ENCODE results near the gene COL4A6. TPM values are rescaled to one million over a fixed set of nuclear protein-coding genes. Genes with fewer than 3 reads are reported as not detected.

Gene COL4A6
- total RNA-seq, 3 donors from 2014 or later (not counting 1 experiment from before 2014, with no cell fraction given): not detected

DNA sequence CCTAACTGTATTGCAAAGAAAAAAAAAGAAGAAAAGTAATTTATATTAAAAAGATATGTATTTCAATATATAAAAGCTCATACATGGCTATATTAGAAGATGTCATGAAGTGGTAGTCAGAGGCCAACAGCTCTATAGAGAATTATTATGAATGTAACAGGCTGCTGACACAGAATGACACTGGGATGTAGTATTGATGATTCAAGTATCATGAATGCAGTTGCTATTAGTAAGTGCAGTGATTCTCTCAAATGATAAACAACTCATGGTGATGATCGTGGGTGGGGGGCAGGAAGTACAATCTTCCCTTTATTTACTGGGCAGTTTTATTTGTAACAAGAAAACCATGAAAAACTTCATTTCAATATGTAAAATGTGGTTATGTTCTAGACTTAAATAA, 124.6 kb downstream of the COL4A6 start:
- no peak for ATAC-seq
- Mint-ChIP-seq H3K4me3 (no peak overlapping the region), H3K4me1 (no peaks in the 10 kb centered on the region), H3K36me3 (no peaks in the 10 kb centered on the region), H3K9me3 (no peaks in the 10 kb centered on the region), H3K27me3 (ENCODE audit: low read depth in 2 of 2) (peaks cover 3 to 7% of the 10 kb centered on the region in 2 donors), H3K27ac (no peak overlapping the region)
- Histone ChIP-seq H3K27ac (ENCODE audit: low read length) (no peak overlapping the region), H3K9me3 (ENCODE audit: control insufficient read depth, insufficient read depth, low read length) (no peaks in the 10 kb centered on the region), H3K4me1 (ENCODE audit: control insufficient read depth, insufficient read depth, low read length) (no peaks in the 10 kb centered on the region), H3K27me3 (ENCODE audit: control insufficient read depth, insufficient read depth, low read length) (no peaks in the 10 kb centered on the region), H3K36me3 (ENCODE audit: control insufficient read depth, insufficient read depth, low read length) (no peaks in the 10 kb centered on the region), H3K4me3 (ENCODE audit: low read length) (no peak overlapping the region)
- intact Hi-C loops (cut with micrococcal nuclease): no loop called here
- DNase-seq: no peak
- TF ChIP-seq, protein P1, sequence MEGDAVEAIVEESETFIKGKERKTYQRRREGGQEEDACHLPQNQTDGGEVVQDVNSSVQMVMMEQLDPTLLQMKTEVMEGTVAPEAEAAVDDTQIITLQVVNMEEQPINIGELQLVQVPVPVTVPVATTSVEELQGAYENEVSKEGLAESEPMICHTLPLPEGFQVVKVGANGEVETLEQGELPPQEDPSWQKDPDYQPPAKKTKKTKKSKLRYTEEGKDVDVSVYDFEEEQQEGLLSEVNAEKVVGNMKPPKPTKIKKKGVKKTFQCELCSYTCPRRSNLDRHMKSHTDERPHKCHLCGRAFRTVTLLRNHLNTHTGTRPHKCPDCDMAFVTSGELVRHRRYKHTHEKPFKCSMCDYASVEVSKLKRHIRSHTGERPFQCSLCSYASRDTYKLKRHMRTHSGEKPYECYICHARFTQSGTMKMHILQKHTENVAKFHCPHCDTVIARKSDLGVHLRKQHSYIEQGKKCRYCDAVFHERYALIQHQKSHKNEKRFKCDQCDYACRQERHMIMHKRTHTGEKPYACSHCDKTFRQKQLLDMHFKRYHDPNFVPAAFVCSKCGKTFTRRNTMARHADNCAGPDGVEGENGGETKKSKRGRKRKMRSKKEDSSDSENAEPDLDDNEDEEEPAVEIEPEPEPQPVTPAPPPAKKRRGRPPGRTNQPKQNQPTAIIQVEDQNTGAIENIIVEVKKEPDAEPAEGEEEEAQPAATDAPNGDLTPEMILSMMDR (IDR thresholded peaks at IDR 0.05): no peak
- no CpG with 5 or more reads among the region's 1 CpG for WGBS (ENCODE audit: insufficient coverage)

DNA sequence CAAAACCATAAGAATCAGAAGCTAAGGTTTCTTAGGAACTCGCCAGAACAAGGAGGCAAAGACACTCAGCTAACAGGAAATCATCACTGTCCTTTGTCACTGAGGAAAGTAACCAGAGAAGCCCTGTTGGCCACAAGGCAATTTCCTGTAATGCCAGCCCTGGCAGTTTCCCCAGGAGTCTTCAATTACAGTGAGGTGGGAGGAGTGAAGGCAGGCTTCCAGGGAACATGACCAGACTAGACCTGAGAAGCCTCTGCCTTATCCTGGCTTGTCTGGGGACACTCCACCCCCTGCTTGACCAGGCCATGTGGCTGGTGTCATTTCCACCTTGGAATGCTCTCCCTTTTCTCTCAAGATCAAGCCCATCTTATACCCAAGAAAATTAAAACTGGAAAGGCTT, 125.3 kb downstream of the COL4A6 start:
- no peaks in the 10 kb centered on the region for H3K9me3 ChIP-seq (ENCODE audit: control insufficient read depth, insufficient read depth, low read length)
- no peak overlapping the region for H3K27ac ChIP-seq (ENCODE audit: low read length)
- Mint-ChIP-seq H3K27ac (no peak overlapping the region), H3K27me3 (ENCODE audit: low read depth in 2 of 2) (peaks cover 3 to 7% of the 10 kb centered on the region in 2 donors), H3K9me3 (no peaks in the 10 kb centered on the region), H3K36me3 (no peaks in the 10 kb centered on the region), H3K4me1 (no peaks in the 10 kb centered on the region), H3K4me3 (no peak overlapping the region)
- intact Hi-C loops (cut with micrococcal nuclease): no loop called here
- 71% methylated on average over 1 of the region's 1 CpG for WGBS (ENCODE audit: insufficient coverage)
- ATAC-seq (no peak), DNase-seq (no peak)
- H3K27me3 ChIP-seq (ENCODE audit: control insufficient read depth, insufficient read depth, low read length): no peaks in the 10 kb centered on the region
- H3K4me3 ChIP-seq (ENCODE audit: low read length): no peak overlapping the region
- TF ChIP-seq, protein P1 (IDR thresholded peaks at IDR 0.05): no peak
- no peaks in the 10 kb centered on the region for H3K36me3 ChIP-seq (ENCODE audit: control insufficient read depth, insufficient read depth, low read length)
- no peaks in the 10 kb centered on the region for H3K4me1 ChIP-seq (ENCODE audit: control insufficient read depth, insufficient read depth, low read length)

DNA sequence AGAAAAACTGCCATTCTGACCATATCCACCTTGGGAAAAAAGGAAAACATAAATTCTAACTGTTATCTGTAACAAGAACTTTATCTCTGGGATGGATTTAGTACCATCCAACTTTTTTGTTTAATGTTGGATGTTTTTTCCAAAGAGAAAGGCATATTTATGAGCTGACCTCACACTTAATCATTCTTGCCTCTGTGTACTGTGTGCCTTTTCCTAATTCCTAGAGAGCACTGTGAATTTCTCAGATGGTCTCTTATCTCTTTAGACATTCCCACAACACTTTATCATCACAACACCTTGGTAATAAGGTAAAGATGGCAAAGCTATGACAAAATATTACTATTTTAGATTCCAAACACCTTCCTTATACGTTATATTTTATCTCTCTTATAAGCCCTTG, 126.2 kb downstream of the COL4A6 start:
- peaks cover 3 to 7% of the 10 kb centered on the region in 2 donors for H3K27me3 Mint-ChIP-seq (ENCODE audit: low read depth in 2 of 2)
- Histone ChIP-seq H3K27ac (ENCODE audit: low read length) (no peak overlapping the region), H3K4me1 (ENCODE audit: control insufficient read depth, insufficient read depth, low read length) (no peaks in the 10 kb centered on the region), H3K9me3 (ENCODE audit: control insufficient read depth, insufficient read depth, low read length) (no peaks in the 10 kb centered on the region), H3K27me3 (ENCODE audit: control insufficient read depth, insufficient read depth, low read length) (no peaks in the 10 kb centered on the region), H3K4me3 (ENCODE audit: low read length) (no peak overlapping the region), H3K36me3 (ENCODE audit: control insufficient read depth, insufficient read depth, low read length) (no peaks in the 10 kb centered on the region)
- no peak overlapping the region for H3K4me3 Mint-ChIP-seq
- H3K4me1 Mint-ChIP-seq: no peaks in the 10 kb centered on the region
- intact Hi-C loops (cut with micrococcal nuclease): no loop called here
- DNase-seq (no peak), ATAC-seq (no peak)
- no peak overlapping the region for H3K27ac Mint-ChIP-seq
- TF ChIP-seq, protein P1 (IDR thresholded peaks at IDR 0.05): no peak
- WGBS (ENCODE audit: insufficient coverage): no CpG with 5 or more reads among the region's 1 CpG
- no peaks in the 10 kb centered on the region for H3K36me3 Mint-ChIP-seq
- H3K9me3 Mint-ChIP-seq: no peaks in the 10 kb centered on the region

DNA sequence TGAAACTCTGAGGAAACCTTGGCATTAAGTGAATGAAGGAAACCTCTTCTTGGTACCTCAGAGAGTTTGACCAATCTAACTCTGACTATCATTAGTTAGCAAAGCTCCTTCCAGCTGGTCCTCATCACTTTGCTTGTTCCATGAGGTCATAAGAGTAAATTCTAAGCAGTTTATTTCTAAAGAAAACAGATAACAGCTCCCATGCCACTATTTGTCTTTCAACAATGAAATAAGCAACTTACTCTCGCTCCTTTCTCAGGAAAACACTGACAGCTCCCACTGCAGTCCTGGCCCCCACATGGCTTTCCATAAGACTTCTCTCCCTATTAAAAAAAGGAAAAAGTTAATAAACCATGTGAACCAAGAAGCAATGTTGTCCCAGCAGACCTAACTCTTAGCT, 127.7 kb downstream of the COL4A6 start:
- no peaks in the 10 kb centered on the region for H3K36me3 Mint-ChIP-seq
- 83% methylated on average over 1 of the region's 1 CpG for WGBS (ENCODE audit: insufficient coverage)
- peaks cover 0 to 7% of the 10 kb centered on the region in 2 donors for H3K27me3 Mint-ChIP-seq (ENCODE audit: low read depth in 2 of 2)
- Histone ChIP-seq H3K4me3 (ENCODE audit: low read length) (no peak overlapping the region), H3K9me3 (ENCODE audit: control insufficient read depth, insufficient read depth, low read length) (no peaks in the 10 kb centered on the region), H3K27ac (ENCODE audit: low read length) (no peak overlapping the region), H3K27me3 (ENCODE audit: control insufficient read depth, insufficient read depth, low read length) (no peaks in the 10 kb centered on the region), H3K36me3 (ENCODE audit: control insufficient read depth, insufficient read depth, low read length) (no peaks in the 10 kb centered on the region), H3K4me1 (ENCODE audit: control insufficient read depth, insufficient read depth, low read length) (no peaks in the 10 kb centered on the region)
- no peak for ATAC-seq
- no peaks in the 10 kb centered on the region for H3K9me3 Mint-ChIP-seq
- TF ChIP-seq, protein P1 (IDR thresholded peaks at IDR 0.05): no peak
- no peak overlapping the region for H3K4me3 Mint-ChIP-seq
- H3K4me1 Mint-ChIP-seq: no peaks in the 10 kb centered on the region
- no peak for DNase-seq
- intact Hi-C loops (cut with micrococcal nuclease): no loop called here
- H3K27ac Mint-ChIP-seq: no peak overlapping the region

Data from natural killer cell (primary cell).